Immature natural killer cell (primary cell): ENCODE data around the gene POGK. TPM values are rescaled to one million over a fixed set of nuclear protein-coding genes. Genes with fewer than 3 reads are reported as not detected.
A peak's percentile ranks its signal among the peaks of the same experiment; 100 is the strongest.
"Not testable (repeated sequence)": the region's sequence is repeated elsewhere in the genome, so short reads cannot be mapped to it uniquely, and the experiment has no call there.

Experiments used
- DNase-seq, 3 donors: peaks; one replicate each; pipeline ENCODE4 v3.0.0; 2022; ENCODE audit warnings: mixed read lengths in 1 of 3
- H3K27ac Mint-ChIP-seq, 6 donors: one replicate each; pipeline ENCODE4 v1.8.0; 2020; ENCODE audit warnings: mixed read lengths in 6 of 6, mild to moderate bottlenecking in 5 of 6, inconsistent platforms in 4 of 6, moderate library complexity in 3 of 6
- H3K27me3 Mint-ChIP-seq, 3 donors: one replicate each; pipeline ENCODE4 v1.8.0; 2020 to 2021; ENCODE audit warnings: low read depth in 3 of 3, mild to moderate bottlenecking in 3 of 3, mixed read lengths in 3 of 3, moderate library complexity in 3 of 3, inconsistent platforms in 1 of 3
- H3K36me3 Mint-ChIP-seq, 3 donors: one replicate each; pipeline ENCODE4 v1.8.0; 2020; ENCODE audit warnings: mixed read lengths in 3 of 3, inconsistent platforms in 2 of 3, mild to moderate bottlenecking in 2 of 3
- H3K4me1 Mint-ChIP-seq, 2 donors: one replicate each; pipeline ENCODE4 v1.8.0; 2020; ENCODE audit warnings: inconsistent platforms in 2 of 2, mild to moderate bottlenecking in 2 of 2, mixed read lengths in 2 of 2, moderate library complexity in 1 of 2
- H3K4me3 Mint-ChIP-seq, 5 donors: one replicate each; pipeline ENCODE4 v1.8.0; 2020; ENCODE audit warnings: mild to moderate bottlenecking in 5 of 5, mixed read lengths in 5 of 5, inconsistent platforms in 3 of 5, moderate library complexity in 3 of 5
- H3K9me3 Mint-ChIP-seq, 6 donors: one replicate each; pipeline ENCODE4 v1.8.0; 2020; ENCODE audit warnings: mild to moderate bottlenecking in 6 of 6, mixed read lengths in 6 of 6, inconsistent platforms in 4 of 6, moderate library complexity in 3 of 6
- polyA plus RNA-seq, 3 donors: library from polyadenylated mRNA; unstranded; fragments of 300-500 nt; fragmentation: Illumina TruSeq; gene quantifications; one replicate each; pipeline ENCODE4 v1.2.3, GENCODE V29; 2021

The POGK gene, protein sequence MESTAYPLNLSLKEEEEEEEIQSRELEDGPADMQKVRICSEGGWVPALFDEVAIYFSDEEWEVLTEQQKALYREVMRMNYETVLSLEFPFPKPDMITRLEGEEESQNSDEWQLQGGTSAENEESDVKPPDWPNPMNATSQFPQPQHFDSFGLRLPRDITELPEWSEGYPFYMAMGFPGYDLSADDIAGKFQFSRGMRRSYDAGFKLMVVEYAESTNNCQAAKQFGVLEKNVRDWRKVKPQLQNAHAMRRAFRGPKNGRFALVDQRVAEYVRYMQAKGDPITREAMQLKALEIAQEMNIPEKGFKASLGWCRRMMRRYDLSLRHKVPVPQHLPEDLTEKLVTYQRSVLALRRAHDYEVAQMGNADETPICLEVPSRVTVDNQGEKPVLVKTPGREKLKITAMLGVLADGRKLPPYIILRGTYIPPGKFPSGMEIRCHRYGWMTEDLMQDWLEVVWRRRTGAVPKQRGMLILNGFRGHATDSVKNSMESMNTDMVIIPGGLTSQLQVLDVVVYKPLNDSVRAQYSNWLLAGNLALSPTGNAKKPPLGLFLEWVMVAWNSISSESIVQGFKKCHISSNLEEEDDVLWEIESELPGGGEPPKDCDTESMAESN
- 10 to 100 TPM in 1 of 3 donors, 1 to 10 TPM in 2; 2.8 to 10.8 (median 8.3) TPM for polyA plus RNA-seq

DNA sequence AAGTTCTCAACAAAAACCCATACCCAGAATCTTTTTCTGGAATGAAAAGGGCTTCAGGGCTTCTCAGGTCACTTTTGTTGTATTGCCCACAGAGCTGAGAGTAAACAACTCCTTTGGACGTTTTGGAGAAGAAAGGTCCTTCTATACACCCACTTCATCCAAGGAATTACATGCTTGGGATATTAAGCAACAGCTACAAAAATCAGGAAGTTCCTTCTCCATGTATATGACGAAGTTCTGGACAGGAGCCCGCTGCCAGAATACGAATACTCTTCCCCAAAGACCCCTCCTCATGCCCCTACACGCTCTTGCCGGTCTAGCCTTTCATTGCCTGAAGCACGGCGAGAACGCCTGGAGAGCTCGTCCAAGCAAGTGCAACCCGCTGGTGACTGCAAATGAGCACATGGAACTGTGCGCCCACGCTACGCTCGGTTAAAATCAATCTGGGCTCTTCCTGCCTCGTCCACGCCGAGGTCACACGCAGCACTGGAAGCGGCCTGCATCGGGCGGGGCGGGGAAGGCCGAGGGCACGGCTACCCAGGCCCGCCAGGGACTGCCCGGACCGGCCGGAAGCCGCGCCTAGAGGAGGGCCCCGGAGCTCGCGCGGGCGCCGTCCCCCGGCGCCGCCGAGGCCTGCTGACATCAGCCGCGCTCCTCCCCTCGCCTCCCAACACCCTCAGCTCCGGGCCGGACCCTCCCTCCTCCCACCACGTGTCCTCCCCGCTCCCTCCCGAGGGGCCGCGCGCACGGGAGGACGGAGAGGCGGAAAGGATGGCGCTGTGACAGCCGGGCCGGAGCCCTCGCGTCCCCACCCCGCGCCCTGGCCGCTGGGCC lies at the start of gene POGK:
POGK (plus strand) TSS at position 710 of the 834 bp plus-strand sequence. CDS start 1,482 bp downstream, outside the sequence.
- Mint-ChIP-seq H3K4me3 (peak within 1 kb of the TSS; percentile 87 to 96 (median 94)), H3K27ac (peak within 1 kb of the TSS; percentile 83 to 97 (median 92)), H3K36me3 (peaks cover 0 to 18% (median 0%) of the 10 kb centered on the region in 3 donors), H3K27me3 (peaks cover 0 to 6% (median 0%) of the 10 kb centered on the region in 3 donors), H3K9me3 (no peaks in the 10 kb centered on the region), H3K4me1 (peaks cover 24 to 25% of the 10 kb centered on the region in 2 donors)
- peak; percentile 81 to 83 (median 82) for DNase-seq

DNA sequence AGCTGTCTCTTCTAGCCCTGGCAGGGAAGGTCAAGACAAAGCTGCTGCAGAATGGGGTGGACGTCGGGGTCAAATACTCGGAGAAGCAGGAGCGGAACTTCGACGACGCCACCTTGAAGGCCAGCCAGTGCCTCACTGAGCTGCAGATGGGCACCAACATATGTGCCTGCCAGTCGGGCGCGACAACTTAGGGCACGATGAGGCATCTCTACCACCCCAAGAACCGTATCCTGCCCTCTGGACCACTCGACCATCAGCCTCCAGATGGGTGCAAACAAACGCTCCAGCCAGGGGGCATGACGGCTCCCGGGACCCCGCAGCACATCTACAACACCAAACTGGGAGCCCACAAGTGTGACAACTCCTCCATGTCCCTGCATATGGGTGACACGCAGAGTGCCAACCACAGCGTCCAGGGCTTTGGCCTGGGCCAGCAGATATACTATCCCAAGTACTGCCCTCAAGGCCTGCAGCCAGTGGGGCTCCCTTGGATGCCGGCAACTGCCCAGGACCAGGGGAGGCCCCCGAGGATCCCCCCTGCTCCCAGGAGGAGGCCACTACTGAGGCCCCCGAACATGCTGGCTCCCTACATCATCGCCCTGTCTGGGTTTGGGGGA lies 42.5 kb upstream of the POGK start:
- DNase-seq: no peak
- Mint-ChIP-seq H3K27ac (no peak overlapping the region), H3K36me3 (peaks cover 0 to 3% (median 0%) of the 10 kb centered on the region in 3 donors), H3K27me3 (peaks cover 0 to 8% (median 6%) of the 10 kb centered on the region in 3 donors), H3K4me3 (no peak overlapping the region), H3K4me1 (no peaks in the 10 kb centered on the region), H3K9me3 (peaks cover 0 to under 1% (median 0%) of the 10 kb centered on the region in 6 donors)

DNA sequence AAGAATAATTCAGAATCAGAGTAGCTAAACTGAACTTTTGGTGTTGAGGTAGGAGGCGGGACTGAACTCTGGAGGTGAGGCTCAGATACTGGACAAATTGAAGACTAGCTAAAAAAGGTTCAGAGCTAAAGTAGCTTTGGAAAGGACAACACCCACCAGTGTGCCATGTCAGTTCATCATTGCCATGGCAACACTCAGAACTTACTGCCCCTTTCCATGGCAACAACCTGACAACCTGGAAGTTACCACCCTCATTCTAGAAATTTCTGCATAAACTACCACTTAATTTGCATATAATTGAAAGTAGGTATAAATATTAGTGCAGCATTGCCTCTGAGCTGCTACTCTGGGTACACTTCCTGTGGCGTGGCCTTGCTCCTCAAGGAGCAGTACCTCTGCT lies 30.3 kb upstream of the POGK start:
- DNase-seq: no peak
- H3K4me1 Mint-ChIP-seq: no peaks in the 10 kb centered on the region
- no peak overlapping the region for H3K27ac Mint-ChIP-seq

DNA sequence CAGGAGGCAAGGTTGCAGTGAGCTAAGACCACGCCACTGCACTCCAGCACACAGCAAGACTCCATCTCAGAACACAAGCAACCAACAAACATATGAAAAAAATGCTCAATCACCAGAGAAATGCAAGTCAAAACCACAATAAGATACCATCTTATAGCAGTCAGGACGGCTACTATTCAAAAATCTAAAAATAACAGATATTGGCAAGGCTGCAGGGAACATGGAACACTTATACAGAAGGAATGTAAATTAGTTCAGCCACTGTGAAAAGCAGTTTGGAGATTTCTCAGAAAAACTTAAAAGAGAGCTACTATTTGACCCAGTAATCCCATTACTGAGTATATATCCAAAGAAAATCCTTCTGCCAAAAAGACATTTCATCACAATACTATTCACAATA lies 27.6 kb upstream of the POGK start:
- H3K4me1 Mint-ChIP-seq: no peaks in the 10 kb centered on the region
- H3K27me3 Mint-ChIP-seq: peaks cover 3 to 5% (median 3%) of the 10 kb centered on the region in 3 donors
- H3K36me3 Mint-ChIP-seq: no peaks in the 10 kb centered on the region
- H3K4me3 Mint-ChIP-seq: no peak overlapping the region
- H3K9me3 Mint-ChIP-seq: peaks cover 0 to 3% (median 0%) of the 10 kb centered on the region in 6 donors
- no peak for DNase-seq
- no peak overlapping the region for H3K27ac Mint-ChIP-seq

More for the DNA sequence above, 30.3 kb upstream of the POGK start:
- H3K27me3 Mint-ChIP-seq: peaks cover 3 to 5% (median 3%) of the 10 kb centered on the region in 3 donors
- no peak overlapping the region for H3K4me3 Mint-ChIP-seq
- peaks cover 0 to 3% (median 0%) of the 10 kb centered on the region in 6 donors for H3K9me3 Mint-ChIP-seq
- no peaks in the 10 kb centered on the region for H3K36me3 Mint-ChIP-seq

DNA sequence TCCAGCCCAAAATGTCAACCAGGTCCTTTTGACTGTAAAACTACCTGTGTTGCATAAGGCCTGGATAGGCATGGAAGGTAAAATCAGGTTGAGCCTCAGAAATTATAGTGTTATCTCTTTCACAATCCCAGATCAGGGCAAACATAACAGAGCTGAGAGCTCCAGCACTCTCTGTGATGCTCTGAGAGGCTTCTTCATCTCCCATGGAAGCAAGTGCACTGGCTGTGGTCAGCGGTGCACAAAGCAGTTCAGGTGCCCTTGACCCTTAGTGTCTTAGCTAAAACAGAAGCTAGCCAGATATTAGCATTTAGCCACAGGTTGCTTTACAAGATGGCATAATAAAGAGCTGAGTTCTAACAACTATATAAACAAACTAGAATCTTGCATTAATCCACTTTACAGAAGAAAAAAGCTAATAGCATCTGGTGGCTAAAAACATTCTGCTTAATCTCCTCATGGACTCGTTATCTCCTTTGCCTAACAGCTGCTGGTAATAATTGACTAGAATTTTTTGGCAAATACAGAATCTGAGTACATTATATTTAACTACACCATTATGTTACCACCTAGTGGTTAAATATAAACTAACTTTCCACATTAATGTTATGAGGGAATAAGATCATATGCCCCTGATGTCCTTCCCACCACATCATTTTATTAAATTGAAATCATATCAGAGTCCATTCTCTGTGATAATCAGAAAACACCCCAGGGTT lies 25.6 kb upstream of the POGK start:
- Mint-ChIP-seq H3K4me3 (no peak overlapping the region), H3K27me3 (peaks cover 1 to 3% (median 3%) of the 10 kb centered on the region in 3 donors), H3K4me1 (no peaks in the 10 kb centered on the region), H3K9me3 (peaks cover 0 to 3% (median 0%) of the 10 kb centered on the region in 6 donors), H3K36me3 (no peaks in the 10 kb centered on the region), H3K27ac (no peak overlapping the region)
- no peak for DNase-seq

DNA sequence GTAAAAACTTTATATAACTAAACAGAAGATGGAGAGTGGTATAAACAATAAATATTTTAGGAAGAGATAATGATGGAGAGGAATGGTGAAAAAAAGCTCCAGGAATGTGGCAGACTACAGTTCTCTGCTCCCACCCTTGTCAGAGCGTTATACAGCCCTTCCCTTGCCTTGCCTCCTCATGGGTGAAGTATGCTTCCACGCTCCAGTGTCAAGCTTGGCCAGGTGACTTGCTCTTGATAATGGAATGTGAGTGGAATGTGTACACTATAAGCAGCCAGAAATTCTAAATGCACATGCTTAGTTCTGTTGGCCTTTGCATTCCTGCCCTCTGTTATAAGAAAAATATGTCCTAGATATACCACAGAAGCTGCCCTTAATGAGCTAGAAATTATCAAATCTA lies 24.7 kb upstream of the POGK start:
- no peak for DNase-seq
- H3K27me3 Mint-ChIP-seq: peaks cover 3% of the 10 kb centered on the region in 3 donors
- H3K4me3 Mint-ChIP-seq: no peak overlapping the region
- peaks cover 0 to 8% (median 2%) of the 10 kb centered on the region in 6 donors for H3K9me3 Mint-ChIP-seq
- no peaks in the 10 kb centered on the region for H3K4me1 Mint-ChIP-seq
- H3K27ac Mint-ChIP-seq: no peak overlapping the region
- H3K36me3 Mint-ChIP-seq: no peaks in the 10 kb centered on the region

DNA sequence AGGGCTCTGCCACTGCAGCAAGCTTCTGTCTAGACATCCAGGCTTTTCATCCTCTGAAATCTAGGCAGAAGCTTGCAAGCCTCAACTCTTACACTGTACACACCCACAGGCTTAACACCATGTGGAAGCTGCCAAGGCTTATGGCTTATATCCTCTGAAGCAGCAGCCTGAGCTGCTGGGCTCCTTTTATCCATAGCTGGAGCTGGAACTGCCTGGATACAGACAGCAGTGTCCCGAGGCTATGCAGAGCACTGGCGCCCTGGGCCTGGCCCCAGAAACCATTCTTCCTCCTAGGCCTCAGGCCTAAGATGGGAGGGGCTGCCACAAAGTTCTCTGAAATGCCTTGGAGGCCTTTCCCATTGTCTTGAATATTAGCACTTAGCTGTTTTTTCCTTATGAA lies 19.3 kb upstream of the POGK start:
- H3K36me3 Mint-ChIP-seq: peaks cover 0 to 3% (median 0%) of the 10 kb centered on the region in 3 donors
- H3K4me1 Mint-ChIP-seq: no peaks in the 10 kb centered on the region
- DNase-seq: no peak
- no peak overlapping the region for H3K27ac Mint-ChIP-seq
- no peak overlapping the region for H3K4me3 Mint-ChIP-seq
- H3K27me3 Mint-ChIP-seq: peaks cover 2 to 5% (median 2%) of the 10 kb centered on the region in 3 donors
- peaks cover 3 to 17% (median 10%) of the 10 kb centered on the region in 6 donors for H3K9me3 Mint-ChIP-seq

DNA sequence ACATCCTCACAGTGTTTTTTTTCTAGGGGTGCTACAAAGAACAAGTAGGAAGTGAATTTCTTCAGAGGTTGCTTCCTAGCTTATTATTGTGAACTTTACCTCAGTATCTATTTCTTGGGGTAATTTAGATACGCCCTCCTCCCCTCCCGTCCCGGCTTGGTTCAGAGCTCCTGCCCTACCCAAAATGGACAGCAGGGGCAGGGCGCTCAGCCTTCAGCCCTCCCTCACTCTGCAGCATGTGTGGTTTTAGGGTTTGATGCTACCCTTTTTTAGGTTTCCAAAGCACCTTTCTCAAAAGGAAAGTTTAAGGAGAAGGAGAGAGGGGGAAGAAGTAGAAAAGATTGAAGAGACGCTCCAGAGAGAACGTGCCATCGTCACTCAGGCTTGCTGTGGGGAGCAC lies 16.9 kb upstream of the POGK start:
- Mint-ChIP-seq H3K4me3 (no peak overlapping the region), H3K36me3 (peaks cover 0 to 3% (median 0%) of the 10 kb centered on the region in 3 donors), H3K9me3 (peaks cover 3 to 17% (median 10%) of the 10 kb centered on the region in 6 donors), H3K27ac (no peak overlapping the region), H3K4me1 (no peaks in the 10 kb centered on the region), H3K27me3 (peaks cover 2 to 9% (median 5%) of the 10 kb centered on the region in 3 donors)
- DNase-seq: no peak

DNA sequence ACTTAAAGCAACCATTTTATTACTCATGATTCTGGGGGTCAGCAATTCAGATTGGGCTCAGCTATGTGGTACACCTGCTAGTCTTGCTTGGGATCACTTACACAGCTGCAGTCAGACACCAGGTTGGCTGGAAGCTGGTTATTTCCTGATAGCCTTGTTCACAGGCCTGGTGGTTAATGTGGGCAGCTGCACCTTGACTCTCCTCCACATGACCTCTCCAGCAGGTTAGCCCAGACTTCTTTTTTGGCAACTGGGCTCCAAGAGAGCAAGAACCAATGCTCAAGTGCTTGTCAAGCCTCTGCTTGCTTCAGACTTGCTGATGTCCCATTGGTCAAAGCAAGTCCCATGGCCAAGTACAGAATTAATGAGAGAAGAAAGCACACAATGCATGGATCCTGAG lies 11.8 kb upstream of the POGK start:
- H3K4me3 Mint-ChIP-seq: no peak overlapping the region
- no peak overlapping the region for H3K27ac Mint-ChIP-seq
- no peak for DNase-seq
- peaks cover 0 to 14% (median 0%) of the 10 kb centered on the region in 3 donors for H3K36me3 Mint-ChIP-seq
- H3K27me3 Mint-ChIP-seq: peaks cover 0 to 15% (median 6%) of the 10 kb centered on the region in 3 donors
- H3K9me3 Mint-ChIP-seq: peaks cover 0 to 29% (median 14%) of the 10 kb centered on the region in 6 donors
- no peaks in the 10 kb centered on the region for H3K4me1 Mint-ChIP-seq

DNA sequence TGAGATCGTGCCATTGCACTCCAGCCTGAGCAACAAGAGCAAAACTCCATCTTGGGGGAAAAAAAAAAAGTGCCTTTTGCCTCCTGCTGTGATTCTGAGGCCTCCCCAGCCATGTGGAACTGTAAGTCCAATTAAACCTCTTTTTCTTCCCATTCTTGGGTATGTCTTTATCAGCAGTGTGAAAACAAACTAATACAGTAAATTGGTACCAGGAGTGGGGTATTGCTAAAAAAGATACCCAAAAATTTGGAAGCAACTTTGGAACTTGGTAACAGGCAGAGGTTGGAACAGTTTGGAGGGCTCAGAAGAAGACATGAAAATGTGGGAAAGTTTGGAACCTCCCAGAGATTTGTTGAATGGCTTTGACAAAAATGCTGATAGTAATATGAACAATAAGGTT lies 9.5 kb upstream of the POGK start:
- not testable (repeated sequence) for H3K4me3 Mint-ChIP-seq, DNase-seq, H3K27ac Mint-ChIP-seq, H3K4me1 Mint-ChIP-seq
- Mint-ChIP-seq H3K9me3 (peaks cover 0 to 29% (median 14%) of the 10 kb centered on the region in 6 donors), H3K36me3 (peaks cover 0 to 14% (median 0%) of the 10 kb centered on the region in 3 donors), H3K27me3 (peaks cover 0 to 14% (median 6%) of the 10 kb centered on the region in 3 donors)

DNA sequence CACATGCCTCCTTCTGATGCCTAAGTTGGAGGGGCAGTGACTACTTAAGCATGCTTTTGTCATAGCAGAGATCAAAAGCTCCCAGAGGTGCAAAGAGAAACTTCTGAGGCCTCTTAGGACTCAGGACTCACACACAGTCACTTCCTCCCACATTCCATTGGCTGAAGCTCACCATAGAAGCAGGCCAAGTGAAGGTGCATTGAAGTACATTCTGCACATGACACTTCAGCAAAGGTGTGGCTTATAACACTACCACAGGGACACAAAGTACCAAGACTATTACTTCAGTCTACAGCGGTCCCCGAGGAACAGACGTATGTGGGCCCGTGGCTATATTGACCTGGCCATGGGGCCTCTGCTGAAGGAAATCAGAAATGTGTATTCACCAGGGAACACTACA lies 2.5 kb upstream of the POGK start:
- DNase-seq: no peak
- Mint-ChIP-seq H3K36me3 (peaks cover 0 to 6% (median 0%) of the 10 kb centered on the region in 3 donors), H3K4me1 (peaks cover 22 to 24% of the 10 kb centered on the region in 2 donors), H3K27ac (no peak overlapping the region), H3K27me3 (peaks cover 0 to 6% (median 4%) of the 10 kb centered on the region in 3 donors), H3K4me3 (no peak overlapping the region), H3K9me3 (no peaks in the 10 kb centered on the region)

DNA sequence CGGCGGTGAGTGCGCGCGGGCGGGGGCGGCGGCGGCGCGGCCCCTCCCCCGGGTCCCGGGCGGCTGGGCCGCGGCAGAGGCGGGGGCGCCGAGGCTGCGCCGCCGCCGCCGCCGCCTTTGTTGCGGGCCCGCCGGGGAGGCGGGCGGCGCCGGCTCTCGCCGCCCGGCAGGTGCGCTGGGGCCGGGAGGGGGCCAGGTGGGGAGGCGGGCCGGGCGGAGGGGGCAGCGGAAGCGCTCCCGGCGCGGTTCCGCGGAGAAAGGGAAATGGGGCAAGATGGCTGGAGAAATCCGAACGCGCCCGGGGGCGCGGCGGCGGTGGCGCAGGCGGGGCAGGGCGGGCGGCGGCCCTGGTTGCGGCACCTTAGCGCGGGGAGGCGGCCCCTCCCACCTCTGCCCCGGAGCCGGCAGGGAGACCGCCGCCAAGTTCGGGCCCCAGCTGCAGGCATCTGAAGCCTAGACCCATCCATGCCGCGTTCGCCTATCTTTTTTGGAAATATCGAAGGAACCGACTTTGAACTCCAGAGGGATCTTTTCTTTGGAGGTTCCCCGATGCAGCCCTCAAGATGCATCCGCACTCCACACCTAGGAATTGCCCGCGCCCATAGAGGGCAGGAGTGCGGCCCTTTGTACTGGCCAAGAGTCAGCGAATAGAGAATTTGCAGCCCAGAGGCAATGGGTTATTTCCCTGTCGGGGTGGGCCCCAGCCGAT lies 479 bp downstream of the POGK start:
- Mint-ChIP-seq H3K4me1 (peaks cover 29 to 33% of the 10 kb centered on the region in 2 donors), H3K9me3 (no peaks in the 10 kb centered on the region), H3K36me3 (peaks cover 0 to 25% (median 4%) of the 10 kb centered on the region in 3 donors), H3K27ac (peak overlapping the region; percentile 62 to 88 (median 76)), H3K4me3 (peak overlapping the region; percentile 77 to 87 (median 86)), H3K27me3 (peaks cover 0 to 6% (median 0%) of the 10 kb centered on the region in 3 donors)
- DNase-seq: peak; percentile 35 to 48 (median 39)
